HepG2 (cell line): ENCODE results near the gene LTK. TPM values are rescaled to one million over a fixed set of nuclear protein-coding genes. Genes with fewer than 3 reads are reported as not detected.

Experiments used
- ATAC-seq: fragments of 200-7000 bp; cut with Tn5 transposase; 3 replicates; pipeline ENCODE4 v1.9.1; 2020; ENCODE audit warnings: mild to moderate bottlenecking, moderate library complexity
- BruUV-seq: library from RNA; stranded (reverse); fragments of 400-500 nt; replicated peaks from 2 replicates; lab custom pipeline; 2021; lab: Mats Ljungman, UMichigan
- CTCF ChIA-PET: fragments of 300-600 bp; formaldehyde crosslinking; extraction: SDS; loops from one replicate; lab custom pipeline; 2021; ENCODE audit warnings: low total read pairs, inconsistent platforms, low intra/inter-chr PET ratio; lab: Yijun Ruan, JAX
- POLR2A ChIA-PET: fragments of 350-600 bp; sonication (Branson Sonifier 250); formaldehyde crosslinking; loops from one replicate; lab custom pipeline; 2020; ENCODE audit warnings: antibody characterized with exemption, inconsistent platforms; lab: Yijun Ruan, JAX
- DNase-seq: peaks from one replicate; pipeline ENCODE4 v3.0.0-alpha.2; 2015; ENCODE audit warnings: low spot score
- FAIRE-seq: peaks from 3 replicates; lab custom pipeline; 2011; peaks lifted over from hg19 to GRCh38; lab: Jason Lieb, UNC
- H2AFZ ChIP-seq: one replicate; pipeline ENCODE4 v1.6.1; 2011; ENCODE audit warnings: low read length, inconsistent platforms
- H3K27ac ChIP-seq: fragments of 300-600 bp; 3 replicates; pipeline ENCODE4 v1.8.0; 2011; ENCODE audit warnings: mixed run types, mild to moderate bottlenecking, mixed read lengths, low read length, inconsistent platforms; ENCODE audit not compliant: insufficient read depth; ENCODE audit errors: extremely low read length
- H3K27me3 ChIP-seq, 2 experiments: fragments of 200-600 bp in 1 of 2; 2 replicates in 1 of 2; 3 replicates in 1 of 2; pipeline versions ENCODE4 v1.6.0 to v1.8.0; 2011; ENCODE audit warnings: low read length in 2 of 2, mild to moderate bottlenecking in 2 of 2, moderate library complexity in 2 of 2, inconsistent platforms in 1 of 2; ENCODE audit not compliant: insufficient read depth in 2 of 2, control insufficient read depth in 1 of 2
- H3K36me3 ChIP-seq, 2 experiments: fragments of 200-600 bp in 1 of 2; replicated peaks in 1 of 2; 2 replicates in 1 of 2; 3 replicates in 1 of 2; pipeline versions ENCODE4 v1.5.1 to v1.8.0; 2011; ENCODE audit warnings: low read length in 2 of 2, inconsistent platforms in 1 of 2; ENCODE audit not compliant: insufficient read depth in 2 of 2, control insufficient read depth in 1 of 2
- H3K4me1 ChIP-seq: 2 replicates; pipeline ENCODE4 v1.5.1; 2012; ENCODE audit warnings: low read length, inconsistent platforms; ENCODE audit not compliant: insufficient read depth
- H3K4me2 ChIP-seq: 2 replicates; pipeline ENCODE4 v1.6.0; 2011; ENCODE audit warnings: low read depth, low read length, inconsistent platforms
- H3K4me3 ChIP-seq, 3 experiments: fragments of 200-600 bp in 1 of 3; sonication (generic), shearing (Covaris generic) in 1 of 3; replicated peaks in 1 of 3; 2 replicates each; pipeline ENCODE4 v1.5.1; 2011 to 2016; ENCODE audit warnings: low read length in 3 of 3, inconsistent platforms in 2 of 3, low read depth in 2 of 3, mild to moderate bottlenecking in 2 of 3, control low read depth in 1 of 3, mixed read lengths in 1 of 3; ENCODE audit not compliant: insufficient read depth in 1 of 3
- H3K79me2 ChIP-seq: one replicate; pipeline ENCODE4 v1.6.1; 2011; ENCODE audit warnings: low read length, inconsistent platforms; ENCODE audit not compliant: insufficient read depth
- H3K9ac ChIP-seq: 2 replicates; pipeline ENCODE4 v1.6.0; 2011; ENCODE audit warnings: mild to moderate bottlenecking, low read depth, low read length, inconsistent platforms; ENCODE audit not compliant: insufficient read depth
- H3K9me3 ChIP-seq: 2 replicates; pipeline ENCODE4 v1.5.1; 2012; ENCODE audit warnings: mild to moderate bottlenecking, low read length
- H4K20me1 ChIP-seq: 2 replicates; pipeline ENCODE4 v1.6.0; 2011; ENCODE audit warnings: inconsistent platforms, mild to moderate bottlenecking, low read length, moderate library complexity; ENCODE audit not compliant: insufficient read depth
- GZF1 ChIP-seq: sonication (generic); formaldehyde crosslinking; IDR thresholded peaks from 2 replicates; pipeline ENCODE4 v1.5.1; 2020; ENCODE audit warnings: mild to moderate bottlenecking, missing genetic modification reagents
- MTA1 ChIP-seq: sonication (generic); formaldehyde crosslinking; IDR thresholded peaks from 2 replicates; pipeline ENCODE4 v1.4.0; 2020; ENCODE audit warnings: missing genetic modification reagents, mild to moderate bottlenecking, borderline replicate concordance
- REPIN1 ChIP-seq: sonication (generic); formaldehyde crosslinking; IDR thresholded peaks from 2 replicates; pipeline ENCODE4 v1.8.0; 2022; ENCODE audit warnings: missing genetic modification reagents, low read depth, mild to moderate bottlenecking, borderline replicate concordance
- SIN3A ChIP-seq: IDR thresholded peaks from 2 replicates; pipeline ENCODE4 v1.6.1; 2011; ENCODE audit warnings: low read depth, mild to moderate bottlenecking, control low read depth, low read length, borderline replicate concordance
- SNAPC2 ChIP-seq: sonication (generic); formaldehyde crosslinking; IDR thresholded peaks from 2 replicates; pipeline ENCODE4 v1.8.1; 2022; ENCODE audit warnings: mild to moderate bottlenecking, missing genetic modification reagents
- ZNF230 ChIP-seq: sonication (generic); formaldehyde crosslinking; IDR thresholded peaks from 2 replicates; pipeline ENCODE4 v1.4.0; 2020; ENCODE audit warnings: mild to moderate bottlenecking, missing genetic modification reagents
- ZNF609 ChIP-seq: sonication (generic); formaldehyde crosslinking; IDR thresholded peaks from 2 replicates; pipeline ENCODE4 v1.4.0; 2020; ENCODE audit warnings: mild to moderate bottlenecking, missing genetic modification reagents, borderline replicate concordance
- ZSCAN25 ChIP-seq: sonication (generic); formaldehyde crosslinking; IDR thresholded peaks from 2 replicates; pipeline ENCODE4 v1.8.0; 2022; ENCODE audit warnings: mild to moderate bottlenecking, missing genetic modification reagents
- WGBS: methylation state at CpG from one replicate; pipeline ENCODE4 v1.1.6; 2017; ENCODE audit warnings: low lambda C conversion rate; 5-methylcytosine and 5-hydroxymethylcytosine counted together
- in situ Hi-C: cut with HindIII; loops from 2 replicates; pipeline ENCODE4 v1.10.0; 2017; ENCODE audit warnings: low pct_unique_long_range_greater_than_20kb; ENCODE audit not compliant: extremely low pct_ligation_motif_present
- intact Hi-C: fragments of 100-400 bp; cut with micrococcal nuclease; formaldehyde crosslinking; loops from one replicate; pipeline ENCODE4 v1.10.0; 2022; ENCODE audit not compliant: unreplicated experiment
- polyA plus RNA-seq, 8 experiments: library from polyadenylated mRNA; depleted of rRNA in 3 of 8; stranded (reverse) in 7 of 8; unstranded in 1 of 8; fragments of >200 nt; fragmentation: Illumina TruSeq in 4 of 8; extraction: Trizol in 4 of 8; gene quantifications; 2 replicates each; pipeline versions ENCODE4 v1.2.1 to v1.2.3, GENCODE V29; 2011 to 2016; ENCODE audit warnings: low read depth in 4 of 8, missing spikeins in 1 of 8, mixed read lengths in 1 of 8; ENCODE audit not compliant: insufficient read depth in 1 of 8
- total RNA-seq, 5 experiments: library from RNA; depleted of rRNA; stranded (reverse); fragments of >200 nt; fragmentation: Illumina TruSeq; extraction: Trizol; gene quantifications; 2 replicates each; pipeline ENCODE4 v1.2.3, GENCODE V29; 2016; ENCODE audit warnings: low read depth in 1 of 5

The LTK gene
- total and polyA plus RNA-seq, 2 of the 13 experiments (the other 11 are each of a cell fraction or from before 2014, with no cell fraction given) = 0.01 TPM; not detected in 1

GRCh38 chr15:41487381-41487780 lies 26.2 kb downstream of the LTK start:
- FAIRE-seq = no peak
- H2AFZ ChIP-seq = no peak overlapping the region

More at GRCh38 chr15:41487381-41487780, 26.2 kb downstream of the LTK start:
- in situ Hi-C loops = no loop called here
- no peak overlapping the region for H3K9ac ChIP-seq
- WGBS = 97% methylated on average over 8 of the region's 9 CpGs
- intact Hi-C loops = no loop called here
- no peak overlapping the region for H3K4me3 ChIP-seq
- TF ChIP-seq MTA1 (no peak), SNAPC2 (CRISPR knock-in tag) (no peak), ZSCAN25 (CRISPR knock-in tag) (no peak), SIN3A (no peak), ZNF230 (CRISPR knock-in tag) (no peak), ZNF609 (CRISPR knock-in tag) (no peak), GZF1 (CRISPR knock-in tag) (no peak), REPIN1 (CRISPR knock-in tag) (no peak)
- H4K20me1 ChIP-seq = no peaks in the 10 kb centered on the region
- H3K9me3 ChIP-seq = no peaks in the 10 kb centered on the region
- peaks cover 7% of the 10 kb centered on the region for H3K4me1 ChIP-seq
- no peak for ATAC-seq
- BruUV-seq = no TSS peak
- no peak overlapping the region for H3K4me2 ChIP-seq
- no peaks in the 10 kb centered on the region for H3K79me2 ChIP-seq
- POLR2A ChIA-PET = no interaction called here
- H3K36me3 ChIP-seq = no peaks in the 10 kb centered on the region; a peak in 2 of 5 replicates
- CTCF ChIA-PET = no interaction called here
- H3K27ac ChIP-seq = no peak overlapping the region
- no peaks in the 10 kb centered on the region for H3K27me3 ChIP-seq
- DNase-seq = no peak
